Cardiac fibroblast (primary cell): ENCODE data around the gene ABCD3.

Source experiments
- DNase-seq, 2 donors: peaks; one replicate each; pipeline versions ENCODE4 v3.0.0 to v3.0.0-alpha.2; 2010; ENCODE audit warnings: low read depth in 2 of 2
- H3K4me3 ChIP-seq, 2 donors: replicated peaks in 1 of 2; 1 replicate in 1 of 2; 2 replicates in 1 of 2; pipeline ENCODE4 v1.5.1; 2011; ENCODE audit warnings: low read depth in 2 of 2, low read length in 2 of 2, mild to moderate bottlenecking in 2 of 2, moderate library complexity in 1 of 2
- CTCF ChIP-seq: IDR thresholded peaks from one replicate; pipeline ENCODE4 v1.5.1; 2011; ENCODE audit warnings: low read depth, mild to moderate bottlenecking, low read length, inconsistent platforms

Gene ABCD3

GRCh38 chr1:94475232-94475631 is 57.0 kb downstream of the ABCD3 start:
- no peak for TF ChIP-seq CTCF
- no peak overlapping the region for H3K4me3 ChIP-seq
- no peak for DNase-seq

GRCh38 chr1:94479682-94480081 is 61.5 kb downstream of the ABCD3 start:
- no peak for DNase-seq
- no peak overlapping the region for H3K4me3 ChIP-seq
- TF ChIP-seq CTCF: no peak

GRCh38 chr1:94481473-94481933 is 63.3 kb downstream of the ABCD3 start:
- H3K4me3 ChIP-seq: no peak overlapping the region
- DNase-seq: peak; percentile 81 to 83
- peak; percentile 85 for TF ChIP-seq CTCF

- no peak overlapping the region for H3K4me3 ChIP-seq
- no peak for TF ChIP-seq CTCF
- no peak for DNase-seq
These were observed 68.8 kb downstream of the ABCD3 start for GRCh38 chr1:94486990-94487389.

GRCh38 chr1:94490556-94490955 is 72.4 kb downstream of the ABCD3 start:
- DNase-seq: no peak

GRCh38 chr1:94496076-94496755 is 78.0 kb downstream of the ABCD3 start:
- TF ChIP-seq CTCF: no peak
- DNase-seq: peak in 1 of 2 donors; percentile 12
- no peak overlapping the region for H3K4me3 ChIP-seq

More at GRCh38 chr1:94490556-94490955, 72.4 kb downstream of the ABCD3 start:
- TF ChIP-seq CTCF: no peak
- H3K4me3 ChIP-seq: no peak overlapping the region

GRCh38 chr1:94501426-94501825 is 83.2 kb downstream of the ABCD3 start:
- TF ChIP-seq CTCF: no peak
- DNase-seq: peak in 1 of 2 donors; percentile 8

More at GRCh38 chr1:94501426-94501825, 83.2 kb downstream of the ABCD3 start:
- H3K4me3 ChIP-seq: no peak overlapping the region
